HTERT RPE-1 (cell line): ENCODE results near the gene EYA4.

ENCODE experiments used
- in situ Hi-C: fragments of 300-500 bp; cut with MboI; formaldehyde crosslinking; loops from 4 replicates; pipeline ENCODE4 v1.14.3; 2020; ENCODE audit warnings: low sequenced_read_pairs

EYA4 gene

GRCh38 chr6:133432021-133432989 is 191.1 kb downstream of the EYA4 start:
- in situ Hi-C loops, result no loop called here

GRCh38 chr6:133435065-133435728 is 194.0 kb downstream of the EYA4 start:
- in situ Hi-C loops, result no loop called here

GRCh38 chr6:133436652-133437051 is 195.5 kb downstream of the EYA4 start:
- in situ Hi-C loops, result no loop called here

GRCh38 chr6:133441491-133441890 is 200.3 kb downstream of the EYA4 start:
- in situ Hi-C loops, result no loop called here

GRCh38 chr6:133446789-133447188 is 205.6 kb downstream of the EYA4 start:
- in situ Hi-C loops, result no loop called here

GRCh38 chr6:133447924-133448323 is 206.8 kb downstream of the EYA4 start:
- in situ Hi-C loops, result no loop called here

GRCh38 chr6:133456439-133456838 is 215.3 kb downstream of the EYA4 start:
- in situ Hi-C loops, result no loop called here

GRCh38 chr6:133456944-133457343 is 215.8 kb downstream of the EYA4 start:
- in situ Hi-C loops, result no loop called here

- in situ Hi-C loops, result no loop called here
Measured at GRCh38 chr6:133460101-133460500, 218.9 kb downstream of the EYA4 start.

- in situ Hi-C loops, result no loop called here
Measured at GRCh38 chr6:133463790-133464189, 222.6 kb downstream of the EYA4 start.

GRCh38 chr6:133466680-133467079 is 225.5 kb downstream of the EYA4 start:
- in situ Hi-C loops, result no loop called here

GRCh38 chr6:133467231-133467981 is 226.2 kb downstream of the EYA4 start:
- in situ Hi-C loops, result no loop called here

GRCh38 chr6:133467982-133468380 is 226.8 kb downstream of the EYA4 start:
- in situ Hi-C loops, result no loop called here

- in situ Hi-C loops, result no loop called here
Measured at GRCh38 chr6:133468591-133468990, 227.4 kb downstream of the EYA4 start.

GRCh38 chr6:133474516-133474915 is 233.4 kb downstream of the EYA4 start:
- in situ Hi-C loops, result no loop called here

- in situ Hi-C loops, result no loop called here
Measured at GRCh38 chr6:133478673-133479072, 237.5 kb downstream of the EYA4 start.

GRCh38 chr6:133487174-133487573 is 246.0 kb downstream of the EYA4 start:
- in situ Hi-C loops, result no loop called here

- in situ Hi-C loops, result no loop called here
Measured at GRCh38 chr6:133495205-133495903, 254.2 kb downstream of the EYA4 start.

GRCh38 chr6:133499662-133500061 is 258.5 kb downstream of the EYA4 start:
- in situ Hi-C loops, result no loop called here

- in situ Hi-C loops, result no loop called here
Measured at GRCh38 chr6:133501675-133502270, 260.6 kb downstream of the EYA4 start.
